ENCODE measurements around the gene CFAP57.

GRCh38 chr1:43274804-43275180 is 102.7 kb downstream of the CFAP57 start:
- TF ChIP-seq SUZ12 (IDR thresholded peaks at IDR 0.05; ENCODE audit: extremely low read depth, insufficient read depth, insufficient read length) (no peak), YY1 (IDR thresholded peaks at IDR 0.05; ENCODE audit: insufficient read depth, insufficient read length) (no peak)
